H9 (cell line): ENCODE measurements around the gene EVPL. TPM values are rescaled to one million over a fixed set of nuclear protein-coding genes. Genes with fewer than 3 reads are reported as not detected.

ENCODE experiments used
- DNase-seq: peaks from one replicate; pipeline ENCODE4 v3.0.0-alpha.2; 2017
- H2AFZ ChIP-seq: one replicate; pipeline ENCODE4 v1.6.1; 2013; ENCODE audit warnings: mild to moderate bottlenecking, low read length, control low read depth, moderate library complexity
- H2AK5ac ChIP-seq: 2 replicates; pipeline ENCODE4 v1.6.1; 2013; ENCODE audit warnings: low read length, control low read depth, mixed read lengths; ENCODE audit not compliant: insufficient read length
- H2BK120ac ChIP-seq: one replicate; pipeline ENCODE4 v1.6.1; 2013; ENCODE audit warnings: low read depth, mild to moderate bottlenecking, low read length, control low read depth, inconsistent platforms; ENCODE audit not compliant: poor library complexity, severe bottlenecking
- H2BK12ac ChIP-seq: 2 replicates; pipeline ENCODE4 v1.6.1; 2013; ENCODE audit warnings: low read length, control low read depth, mixed read lengths, low read depth; ENCODE audit not compliant: insufficient read length
- H2BK15ac ChIP-seq: 2 replicates; pipeline ENCODE4 v1.6.1; 2013; ENCODE audit warnings: low read depth, low read length, control low read depth
- H2BK20ac ChIP-seq: one replicate; pipeline ENCODE4 v1.6.1; 2013; ENCODE audit warnings: low read depth, mild to moderate bottlenecking, low read length, control low read depth, inconsistent platforms; ENCODE audit not compliant: poor library complexity, severe bottlenecking
- H2BK5ac ChIP-seq: 2 replicates; pipeline ENCODE4 v1.6.1; 2013; ENCODE audit warnings: low read length, control low read depth, mixed read lengths; ENCODE audit not compliant: insufficient read length
- H3K14ac ChIP-seq: 2 replicates; pipeline ENCODE4 v1.6.1; 2013; ENCODE audit warnings: low read length, control low read depth; ENCODE audit not compliant: insufficient read depth
- H3K18ac ChIP-seq: 2 replicates; pipeline ENCODE4 v1.6.1; 2013; ENCODE audit warnings: low read depth, mild to moderate bottlenecking, mixed read lengths, low read length, control low read depth; ENCODE audit not compliant: insufficient read length
- H3K23ac ChIP-seq: 2 replicates; pipeline ENCODE4 v1.6.1; 2013; ENCODE audit warnings: low read length, control low read depth, mixed read lengths, low read depth; ENCODE audit not compliant: insufficient read length
- H3K23me2 ChIP-seq: 2 replicates; pipeline ENCODE4 v1.6.1; 2013; ENCODE audit warnings: low read depth, mild to moderate bottlenecking, mixed read lengths, low read length, control low read depth; ENCODE audit not compliant: insufficient read length, poor library complexity, severe bottlenecking
- H3K27ac ChIP-seq: 2 replicates; pipeline ENCODE4 v1.5.1; 2013; ENCODE audit warnings: low read length, control low read depth, mixed read lengths, low read depth; ENCODE audit not compliant: insufficient read length
- H3K27me3 ChIP-seq: 2 replicates; pipeline ENCODE4 v1.6.1; 2013; ENCODE audit warnings: low read length, control low read depth, inconsistent platforms; ENCODE audit not compliant: insufficient read depth
- H3K4ac ChIP-seq: 2 replicates; pipeline ENCODE4 v1.6.1; 2013; ENCODE audit warnings: low read depth, mild to moderate bottlenecking, control low read depth, inconsistent platforms, low read length, moderate library complexity
- H3K4me1 ChIP-seq: 2 replicates; pipeline ENCODE4 v1.6.1; 2013; ENCODE audit warnings: low read length, control low read depth, inconsistent platforms; ENCODE audit not compliant: insufficient read depth
- H3K4me2 ChIP-seq: 2 replicates; pipeline ENCODE4 v1.6.1; 2013; ENCODE audit warnings: low read length, control low read depth, mixed read lengths; ENCODE audit not compliant: insufficient read length, insufficient read depth
- H3K56ac ChIP-seq: 2 replicates; pipeline ENCODE4 v1.6.1; 2013; ENCODE audit warnings: low read depth, mild to moderate bottlenecking, mixed read lengths, low read length, control low read depth; ENCODE audit not compliant: insufficient read length
- H3K79me1 ChIP-seq: 2 replicates; pipeline ENCODE4 v1.6.1; 2013; ENCODE audit warnings: low read depth, mild to moderate bottlenecking, moderate library complexity, low read length, control low read depth, inconsistent platforms; ENCODE audit not compliant: insufficient read depth, poor library complexity, severe bottlenecking
- H3K79me2 ChIP-seq: 2 replicates; pipeline ENCODE4 v1.6.1; 2013; ENCODE audit warnings: low read length, control low read depth, inconsistent platforms; ENCODE audit not compliant: insufficient read depth
- H3K9ac ChIP-seq: 2 replicates; pipeline ENCODE4 v1.6.1; 2013; ENCODE audit warnings: low read length, control low read depth, mixed read lengths; ENCODE audit not compliant: insufficient read length; ENCODE audit errors: extremely low read depth
- H3K9me3 ChIP-seq: one replicate; pipeline ENCODE4 v1.6.1; 2013; ENCODE audit warnings: low read depth, low read length, inconsistent platforms; ENCODE audit not compliant: control insufficient read depth
- H3T11ph ChIP-seq: one replicate; pipeline ENCODE4 v1.6.1; 2013; ENCODE audit warnings: mild to moderate bottlenecking, low read length, control low read depth, inconsistent platforms
- H4K20me1 ChIP-seq: one replicate; pipeline ENCODE4 v1.6.1; 2013; ENCODE audit not compliant: control insufficient read depth, insufficient read length, insufficient read depth
- H4K5ac ChIP-seq: 2 replicates; pipeline ENCODE4 v1.6.1; 2013; ENCODE audit warnings: low read depth, mild to moderate bottlenecking, mixed read lengths, low read length, control low read depth; ENCODE audit not compliant: insufficient read length
- H4K8ac ChIP-seq: replicated peaks from 2 replicates; pipeline ENCODE4 v1.6.1; 2013; ENCODE audit warnings: low read length, control low read depth, mixed read lengths, low read depth; ENCODE audit not compliant: insufficient read length
- H4K91ac ChIP-seq: 2 replicates; pipeline ENCODE4 v1.6.1; 2013; ENCODE audit warnings: low read depth, mild to moderate bottlenecking, moderate library complexity, mixed read lengths, low read length, control low read depth; ENCODE audit not compliant: insufficient read length
- H3K27ac Mint-ChIP-seq, 3 experiments: 2 replicates in 2 of 3; 3 replicates in 1 of 3; pipeline ENCODE4 v1.8.0; 2020 to 2021; ENCODE audit warnings: mixed read lengths in 3 of 3, mild to moderate bottlenecking in 1 of 3, moderate library complexity in 1 of 3
- H3K27me3 Mint-ChIP-seq: 2 replicates; pipeline ENCODE4 v1.8.0; 2021; ENCODE audit warnings: low read depth, mild to moderate bottlenecking, moderate library complexity, mixed read lengths
- H3K36me3 Mint-ChIP-seq, 3 experiments: 2 replicates in 2 of 3; 3 replicates in 1 of 3; pipeline ENCODE4 v1.8.0; 2020 to 2021; ENCODE audit warnings: low read depth in 3 of 3, mixed read lengths in 3 of 3; ENCODE audit not compliant: insufficient read depth in 1 of 3
- H3K4me1 Mint-ChIP-seq, 2 experiments: 2 replicates each; pipeline ENCODE4 v1.8.0; 2020; ENCODE audit warnings: mixed read lengths in 2 of 2
- H3K4me3 Mint-ChIP-seq, 2 experiments: 2 replicates in 1 of 2; 3 replicates in 1 of 2; pipeline ENCODE4 v1.8.0; 2020 to 2021; ENCODE audit warnings: mild to moderate bottlenecking in 2 of 2, mixed read lengths in 2 of 2, moderate library complexity in 1 of 2
- H3K9me3 Mint-ChIP-seq, 2 experiments: 2 replicates in 1 of 2; 3 replicates in 1 of 2; pipeline ENCODE4 v1.8.0; 2020; ENCODE audit warnings: mild to moderate bottlenecking in 2 of 2, mixed read lengths in 2 of 2, moderate library complexity in 1 of 2
- CTCF ChIP-seq: fragments of 200-600 bp; sonication (generic); conservative IDR thresholded peaks from 3 replicates; pipeline ENCODE4 v1.8.0; 2021; ENCODE audit warnings: antibody characterized with exemption, mild to moderate bottlenecking
- WGBS: extraction: QIAGEN DNeasy Blood & Tissue Kit; methylation state at CpG from one replicate; pipeline ENCODE4 v1.1.7; 2013; ENCODE audit warnings: missing lambda C conversion rate, low lambda C conversion rate, mixed read lengths; ENCODE audit not compliant: insufficient read length; ENCODE audit errors: extremely low coverage; 5-methylcytosine and 5-hydroxymethylcytosine counted together
- total RNA-seq: library from RNA; stranded (reverse); gene quantifications from 2 replicates; pipeline ENCODE4 v1.2.1, GENCODE V29; 2021

Gene EVPL
- total RNA-seq, 1 experiment from 2014 or later, result 0.48 TPM

DNA sequence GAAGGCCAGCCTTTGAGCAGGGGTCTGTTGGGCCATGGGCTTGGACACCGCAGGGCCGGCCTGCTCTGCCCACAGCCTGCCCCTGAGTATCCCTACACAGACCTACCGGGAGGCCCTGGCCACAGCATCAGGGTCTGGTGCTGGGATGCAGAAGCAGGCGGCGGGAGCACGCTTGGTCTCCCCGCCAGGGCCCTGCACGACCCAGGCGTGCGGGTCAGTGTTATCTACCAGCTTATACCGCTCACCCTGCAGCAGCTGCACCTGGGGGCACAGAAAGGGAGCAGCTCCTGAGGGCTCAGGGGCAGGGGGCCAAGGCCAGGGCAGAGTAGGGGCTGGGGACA is 8.8 kb downstream of the EVPL start:
- Histone ChIP-seq H4K5ac (no peak overlapping the region), H3K18ac (no peak overlapping the region), H4K20me1 (no peaks in the 10 kb centered on the region), H3K23ac (no peak overlapping the region), H2BK5ac (no peak overlapping the region), H3K4me1 (no peaks in the 10 kb centered on the region), H3K4ac (no peak overlapping the region), H3K4me2 (no peak overlapping the region), H3K79me1 (no peaks in the 10 kb centered on the region), H2BK20ac (no peak overlapping the region), H3K79me2 (no peaks in the 10 kb centered on the region), H2AFZ (no peak overlapping the region), H2AK5ac (no peak overlapping the region), H3K9me3 (no peaks in the 10 kb centered on the region), H3K14ac (no peak overlapping the region), H4K8ac (no peak overlapping the region), H3T11ph (no peak overlapping the region), H2BK15ac (no peak overlapping the region), H4K91ac (no peak overlapping the region), H3K27ac (no peak overlapping the region), H3K9ac (no peak overlapping the region), H3K23me2 (no peaks in the 10 kb centered on the region), H2BK120ac (no peak overlapping the region), H2BK12ac (no peak overlapping the region), H3K27me3 (no peaks in the 10 kb centered on the region), H3K56ac (no peak overlapping the region)
- H3K27ac Mint-ChIP-seq, result no peak overlapping the region
- H3K9me3 Mint-ChIP-seq, result no peaks in the 10 kb centered on the region
- H3K27me3 Mint-ChIP-seq, result peaks cover 9% of the 10 kb centered on the region
- no CpG with 5 or more reads among the region's 11 CpGs for WGBS
- DNase-seq, result no peak
- H3K4me3 Mint-ChIP-seq, result no peak overlapping the region
- H3K4me1 Mint-ChIP-seq, result peaks cover 3 to 9% of the 10 kb centered on the region in 2 experiments
- no peaks in the 10 kb centered on the region; a peak in 1 of 7 replicates for H3K36me3 Mint-ChIP-seq
- no peak for TF ChIP-seq CTCF
